Progenitor cell of endocrine pancreas (in vitro differentiated cells): ENCODE measurements around the gene WFIKKN1. TPM values are rescaled to one million over a fixed set of nuclear protein-coding genes. Genes with fewer than 3 reads are reported as not detected.

Experiments
- DNase-seq: peaks from one replicate; pipeline ENCODE4 v3.0.0; 2021; ENCODE audit warnings: low spot score; ENCODE audit not compliant: unreplicated experiment
- H3K27ac Mint-ChIP-seq: 2 replicates; pipeline ENCODE4 v1.8.0; 2021; ENCODE audit warnings: mild to moderate bottlenecking, moderate library complexity, mixed read lengths
- H3K27me3 Mint-ChIP-seq: 2 replicates; pipeline ENCODE4 v1.8.0; 2021; ENCODE audit warnings: mixed read lengths
- H3K36me3 Mint-ChIP-seq: 2 replicates; pipeline ENCODE4 v1.8.0; 2022; ENCODE audit warnings: mixed read lengths; ENCODE audit not compliant: insufficient read depth
- H3K4me1 Mint-ChIP-seq: 2 replicates; pipeline ENCODE4 v1.8.0; 2021; ENCODE audit warnings: low read depth, mixed read lengths
- H3K4me3 Mint-ChIP-seq: 2 replicates; pipeline ENCODE4 v1.8.0; 2021; ENCODE audit warnings: low read depth, mild to moderate bottlenecking, moderate library complexity, mixed read lengths
- H3K9me3 Mint-ChIP-seq: 2 replicates; pipeline ENCODE4 v1.8.0; 2021; ENCODE audit warnings: low read depth, mixed read lengths
- CTCF ChIP-seq: fragments of 200-600 bp; sonication (generic); IDR thresholded peaks from one replicate; pipeline ENCODE4 v1.5.0; 2021; ENCODE audit warnings: antibody characterized with exemption, mild to moderate bottlenecking; ENCODE audit not compliant: unreplicated experiment
- total RNA-seq: library from RNA; stranded (reverse); gene quantifications from 2 replicates; pipeline ENCODE4 v1.2.1, GENCODE V29; 2021

WFIKKN1 gene
- total RNA-seq, 1 donor from 2014 or later, result 42.8 TPM

GRCh38 chr16:682493-683395 is 52.0 kb downstream of the WFIKKN1 start:
- no peaks in the 10 kb centered on the region for H3K27me3 Mint-ChIP-seq
- peaks cover 11% of the 10 kb centered on the region for H3K4me1 Mint-ChIP-seq
- H3K9me3 Mint-ChIP-seq, result no peaks in the 10 kb centered on the region
- TF ChIP-seq CTCF, result no peak
- peaks cover 10% of the 10 kb centered on the region for H3K36me3 Mint-ChIP-seq
- H3K27ac Mint-ChIP-seq, result peak overlapping the region; percentile 49
- peak overlapping the region; percentile 79 for H3K4me3 Mint-ChIP-seq
- DNase-seq, result no peak

GRCh38 chr16:683396-684070 is 52.7 kb downstream of the WFIKKN1 start:
- Mint-ChIP-seq H3K4me3 (peak overlapping the region; percentile 79), H3K36me3 (peaks cover 10% of the 10 kb centered on the region), H3K27me3 (no peaks in the 10 kb centered on the region), H3K9me3 (no peaks in the 10 kb centered on the region), H3K27ac (peak overlapping the region; percentile 49), H3K4me1 (peaks cover 11% of the 10 kb centered on the region)
- no peak for TF ChIP-seq CTCF
- no peak for DNase-seq

Other genes starting within 250 kb of the WFIKKN1 start
- 92.7 and 92.9 TPM in 2 replicates for gene PGAP6, start 249.0 kb upstream of the WFIKKN1 start, total RNA-seq
- gene NME4, start 233.8 kb upstream of the WFIKKN1 start, total RNA-seq, result 151 and 154 TPM in 2 replicates
- 39.4 and 41.3 TPM in 2 replicates for gene DECR2, start 229.1 kb upstream of the WFIKKN1 start, total RNA-seq
- 92.7 and 97.9 TPM in 2 replicates for gene RAB11FIP3, start 205.3 kb upstream of the WFIKKN1 start, total RNA-seq
- gene CAPN15, start 103.3 kb upstream of the WFIKKN1 start, total RNA-seq, result 53.9 and 57.4 TPM in 2 replicates
- gene PRR35, start 70.6 kb upstream of the WFIKKN1 start, total RNA-seq, result not detected in 2 replicates
- gene NHLRC4, start 64.0 kb upstream of the WFIKKN1 start, total RNA-seq, result 0.51 and 1.4 TPM in 2 replicates
- 109 TPM in 2 replicates for gene PIGQ, start 61.0 kb upstream of the WFIKKN1 start, total RNA-seq
- gene RAB40C, start 40.9 kb upstream of the WFIKKN1 start, total RNA-seq, result 29.0 and 30.6 TPM in 2 replicates
- gene METTL26, start 5.3 kb downstream of the WFIKKN1 start, total RNA-seq, result 59.3 and 64.0 TPM in 2 replicates
- gene MCRIP2, start 10.8 kb downstream of the WFIKKN1 start, total RNA-seq, result 26.3 and 31.4 TPM in 2 replicates
- 109 and 117 TPM in 2 replicates for gene WDR90, start 18.4 kb downstream of the WFIKKN1 start, total RNA-seq
- 153 and 167 TPM in 2 replicates for gene RHOT2, start 37.1 kb downstream of the WFIKKN1 start, total RNA-seq
- 5.0 and 5.2 TPM in 2 replicates for gene RHBDL1, start 44.7 kb downstream of the WFIKKN1 start, total RNA-seq
- gene STUB1, start 49.4 kb downstream of the WFIKKN1 start, total RNA-seq, result 76.8 and 87.1 TPM in 2 replicates
- gene JMJD8, start 53.3 kb downstream of the WFIKKN1 start, total RNA-seq, result 52.2 and 55.1 TPM in 2 replicates
- gene WDR24, start 59.4 kb downstream of the WFIKKN1 start, total RNA-seq, result 18.1 and 18.9 TPM in 2 replicates
- gene FBXL16, start 74.8 kb downstream of the WFIKKN1 start, total RNA-seq, result 4.3 TPM in 2 replicates
- 98.6 and 107 TPM in 2 replicates for gene METRN, start 84.1 kb downstream of the WFIKKN1 start, total RNA-seq
- gene ANTKMT, start 90.2 kb downstream of the WFIKKN1 start, total RNA-seq, result 44.2 and 44.9 TPM in 2 replicates
- 2.5 and 3.2 TPM in 2 replicates for gene CCDC78, start 95.5 kb downstream of the WFIKKN1 start, total RNA-seq
- gene HAGHL, start 96.1 kb downstream of the WFIKKN1 start, total RNA-seq, result 8.1 and 9.2 TPM in 2 replicates
- gene CIAO3, start 110.0 kb downstream of the WFIKKN1 start, total RNA-seq, result 44.0 and 46.5 TPM in 2 replicates
- gene MSLN, start 129.7 kb downstream of the WFIKKN1 start, total RNA-seq, result 0.50 TPM in 1 of 2 replicates, not detected in the other
- gene RPUSD1, start 157.4 kb downstream of the WFIKKN1 start, total RNA-seq, result 23.5 and 26.8 TPM in 2 replicates
- 90.0 and 99.3 TPM in 2 replicates for gene CHTF18, start 157.6 kb downstream of the WFIKKN1 start, total RNA-seq
- not detected in 2 replicates for gene GNG13, start 169.7 kb downstream of the WFIKKN1 start, total RNA-seq